ENCODE measurements around the gene DHRS7C.

DHRS7C gene

GRCh38 chr17:9790889-9791876, at the start of gene DHRS7C:
DHRS7C (minus strand) TSS chr17:9791592; CDS start chr17:9791284, 308 bp downstream.
- DNase-seq (ENCODE audit: low read depth, low spot score) = no peak

GRCh38 chr17:9839433-9839832, 48.0 kb upstream of the DHRS7C start:
- DNase-seq (ENCODE audit: low read depth, low spot score) = no peak

GRCh38 chr17:9837551-9838471, 46.4 kb upstream of the DHRS7C start:
- no peak for DNase-seq (ENCODE audit: low read depth, low spot score)

DNA sequence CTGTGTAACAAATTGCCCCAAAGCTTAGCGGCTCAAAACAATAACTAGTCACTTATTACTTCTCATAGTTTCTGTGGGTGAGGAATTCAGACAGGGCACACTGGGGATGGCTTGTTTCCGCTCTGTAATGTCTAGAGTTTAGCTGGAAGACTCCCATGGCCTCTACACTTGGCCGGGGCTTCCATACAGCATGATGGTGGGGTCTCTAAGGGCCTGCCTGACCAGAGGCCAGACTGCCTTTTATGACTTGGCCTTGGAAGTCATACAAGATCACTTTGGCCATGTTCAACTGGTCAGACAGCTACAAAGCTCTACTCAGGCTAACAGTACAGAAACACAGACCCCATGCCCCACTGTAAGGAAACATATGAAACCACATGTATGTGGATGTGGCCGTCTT, 42.5 kb upstream of the DHRS7C start:
- DNase-seq (ENCODE audit: low read depth, low spot score) = no peak

GRCh38 chr17:9830711-9831110, 39.3 kb upstream of the DHRS7C start:
- DNase-seq (ENCODE audit: low read depth, low spot score) = no peak

- no peak for DNase-seq (ENCODE audit: low read depth, low spot score)
Measured at GRCh38 chr17:9829343-9829742, 38.0 kb upstream of the DHRS7C start.

- no peak for DNase-seq (ENCODE audit: low read depth, low spot score)
Measured at GRCh38 chr17:9828296-9829295, 37.2 kb upstream of the DHRS7C start.

DNA sequence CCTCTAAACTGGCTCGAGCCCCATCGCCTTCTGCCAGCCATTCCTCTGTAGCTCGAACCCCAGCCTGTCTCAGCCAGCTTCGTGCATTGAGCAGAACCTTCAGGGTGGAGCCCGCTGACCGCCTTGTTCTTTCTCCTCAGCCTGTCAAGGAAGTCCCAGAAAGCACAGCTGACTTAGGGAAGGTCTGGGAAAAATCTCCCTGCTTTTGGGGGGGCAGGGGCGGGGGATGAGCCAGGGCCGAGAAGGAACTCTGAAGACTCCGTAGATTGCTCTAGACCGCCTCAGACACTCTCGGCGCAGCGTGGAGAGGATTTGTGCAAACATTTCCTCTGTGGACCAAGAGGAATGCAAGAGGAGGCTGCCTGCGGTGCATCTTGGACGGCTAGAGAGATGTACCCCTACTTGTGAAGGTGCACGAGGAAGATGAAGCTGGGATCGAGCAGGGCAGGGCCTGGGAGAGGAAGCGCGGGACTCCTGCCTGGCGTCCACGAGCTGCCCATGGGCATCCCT, 34.3 kb upstream of the DHRS7C start, which contains the start of gene GLP2R:
Gene GLP2R, plus strand, starts transcription at position 284 of the 510 bp plus-strand sequence. Its CDS starts 140 bp downstream, at position 424.
- no peak for DNase-seq (ENCODE audit: low read depth, low spot score)

GRCh38 chr17:9824797-9825338, 33.5 kb upstream of the DHRS7C start:
- DNase-seq (ENCODE audit: low read depth, low spot score) = no peak

DNA sequence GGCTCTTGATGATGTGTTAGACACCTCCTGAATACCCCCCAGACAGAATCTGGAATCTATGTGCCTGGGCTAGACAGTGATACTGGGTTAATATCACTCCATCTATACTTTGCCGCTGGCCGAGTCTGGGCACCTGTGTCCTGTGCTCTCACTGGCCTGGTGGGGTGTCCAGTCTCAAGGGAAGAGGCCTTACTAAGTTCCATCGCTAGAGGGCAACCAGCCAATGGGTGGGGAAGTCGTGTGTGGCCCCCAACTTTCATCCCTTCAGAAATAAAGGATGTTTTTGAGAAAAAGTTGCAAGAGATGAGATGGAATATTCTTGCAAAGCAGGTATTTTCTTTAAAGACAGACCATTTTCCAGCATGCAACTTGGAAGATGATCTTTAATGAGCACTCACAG, 32.7 kb upstream of the DHRS7C start:
- DNase-seq (ENCODE audit: low read depth, low spot score) = no peak

DNA sequence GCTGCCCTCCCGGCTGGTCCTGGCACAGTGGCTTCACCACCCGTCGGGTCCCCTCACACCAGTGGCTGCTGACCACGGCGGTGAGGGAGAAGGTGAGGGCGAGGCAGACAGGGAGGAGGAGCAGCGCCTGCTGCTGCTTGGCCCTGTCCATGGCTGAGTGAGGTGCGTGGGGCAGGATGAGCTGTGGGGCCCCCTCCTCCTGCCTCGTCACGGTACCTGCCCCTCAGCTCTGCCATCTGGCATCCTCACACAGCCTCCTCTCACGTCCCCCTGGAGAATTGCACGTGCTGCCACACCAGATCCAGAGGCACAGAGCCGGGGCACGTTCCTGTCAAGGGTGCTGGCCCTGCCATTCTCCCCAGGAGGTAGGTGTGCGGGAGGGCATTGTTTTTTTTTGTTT, 30.5 kb upstream of the DHRS7C start, which contains the start of gene GSG1L2:
Gene GSG1L2, minus strand, starts transcription at position 159 of the 400 bp plus-strand sequence. Its CDS starts 8 bp downstream, at position 151.
- DNase-seq (ENCODE audit: low read depth, low spot score) = no peak

DNA sequence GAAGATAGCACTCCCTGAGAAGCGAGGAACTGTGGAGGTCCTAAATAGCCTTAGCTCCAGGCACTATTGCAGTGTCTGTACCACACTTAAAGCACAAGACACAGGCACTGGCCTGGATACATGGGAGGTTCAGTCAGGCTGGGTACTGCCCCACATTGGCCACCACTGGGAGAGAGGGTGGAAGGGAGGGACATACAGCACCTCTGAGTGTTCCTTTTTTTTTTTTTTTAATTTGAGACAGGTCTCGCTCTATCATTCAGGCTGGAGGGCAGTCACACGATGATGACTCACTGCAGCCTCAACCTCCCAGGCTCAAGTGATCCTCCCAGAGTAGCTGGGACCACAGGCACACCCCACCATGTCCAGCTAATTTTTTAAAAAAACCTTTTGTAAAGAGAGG, 29.1 kb upstream of the DHRS7C start:
- DNase-seq (ENCODE audit: low read depth, low spot score) = no peak

GRCh38 chr17:9818760-9819159, 27.4 kb upstream of the DHRS7C start:
- DNase-seq (ENCODE audit: low read depth, low spot score) = no peak

DNA sequence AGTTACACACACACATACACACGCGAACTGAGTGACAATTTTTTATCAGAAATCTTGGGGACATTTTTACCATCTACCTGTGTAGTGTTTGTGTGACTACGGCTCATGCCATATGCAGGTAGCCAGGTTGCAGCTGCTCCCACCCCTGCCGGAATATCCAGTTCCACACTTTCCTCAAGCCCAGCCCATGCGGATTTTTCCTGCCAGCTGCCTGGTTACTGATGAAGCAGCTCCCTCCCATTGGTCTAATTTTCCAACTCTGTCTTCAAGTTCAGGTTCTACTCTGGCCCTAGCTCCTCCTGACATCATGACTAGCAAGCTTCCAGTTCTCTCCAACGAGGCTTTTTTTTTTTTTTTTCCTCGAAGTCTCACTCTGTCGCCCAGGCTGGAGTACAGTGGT, 25.7 kb upstream of the DHRS7C start:
- no peak for DNase-seq (ENCODE audit: low read depth, low spot score)

GRCh38 chr17:9816472-9816871, 25.1 kb upstream of the DHRS7C start:
- DNase-seq (ENCODE audit: low read depth, low spot score) = no peak

DNA sequence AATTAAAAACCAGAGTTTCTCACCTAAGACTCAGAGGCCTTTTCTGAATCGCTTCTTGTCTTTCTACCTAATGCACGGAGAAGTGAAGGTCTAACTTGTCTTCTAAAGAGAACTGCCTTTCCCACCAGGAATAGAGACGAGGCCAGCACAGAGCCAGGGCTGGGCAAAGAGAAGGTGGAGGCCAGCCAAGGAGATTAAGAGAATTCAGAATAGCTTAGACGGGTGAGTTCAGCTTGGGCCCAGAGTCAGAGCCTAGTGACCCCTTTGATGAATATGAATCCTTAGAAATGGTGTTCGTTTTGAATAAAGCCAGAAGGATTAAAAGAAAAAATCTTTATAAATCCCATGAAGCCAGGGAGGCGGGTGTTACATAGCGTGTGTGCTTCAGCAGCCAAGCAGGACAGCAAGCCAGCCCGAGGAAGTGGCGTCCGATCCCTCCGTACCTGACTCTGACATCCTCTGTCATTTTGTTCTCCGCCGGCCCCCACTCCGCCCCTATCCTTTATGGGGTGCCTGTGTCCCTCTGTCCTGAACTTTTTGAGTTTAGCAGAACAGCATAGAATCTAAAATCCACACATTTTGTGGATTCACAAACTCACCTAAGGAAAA, 23.0 kb upstream of the DHRS7C start:
- DNase-seq (ENCODE audit: low read depth, low spot score) = no peak

- no peak for DNase-seq (ENCODE audit: low read depth, low spot score)
Measured at GRCh38 chr17:9813166-9813565, 21.8 kb upstream of the DHRS7C start.

GRCh38 chr17:9811537-9811936, 20.1 kb upstream of the DHRS7C start:
- no peak for DNase-seq (ENCODE audit: low read depth, low spot score)

DNA sequence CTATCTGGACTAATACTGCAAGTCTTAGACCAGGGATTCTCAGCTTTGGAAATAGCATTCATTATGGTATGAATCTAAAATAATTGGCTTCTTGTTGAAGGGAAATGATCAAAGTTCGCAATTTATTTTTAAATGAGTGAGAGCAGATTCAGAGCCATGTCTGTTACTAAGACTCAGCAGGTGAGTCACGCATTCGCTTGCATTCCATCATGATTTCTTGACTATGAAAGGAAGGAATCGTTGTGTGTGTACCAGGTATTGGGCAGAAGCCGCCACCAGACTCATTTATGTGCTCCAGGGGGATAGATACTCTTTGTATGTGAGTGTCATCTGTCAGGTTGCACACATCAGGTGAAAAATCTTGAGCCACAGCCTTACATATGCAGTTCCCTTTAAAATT, 19.7 kb upstream of the DHRS7C start:
- DNase-seq (ENCODE audit: low read depth, low spot score) = no peak
